Endothelial cell of umbilical vein (primary cell): ENCODE data around the gene HTT-AS. TPM values are rescaled to one million over a fixed set of nuclear protein-coding genes. Genes with fewer than 3 reads are reported as not detected.

Experiments
- BruUV-seq: library from RNA; stranded (reverse); fragments of 400-500 nt; replicated peaks from 2 replicates; lab custom pipeline; 2021; lab: Mats Ljungman, UMichigan
- CTCF ChIA-PET: fragments of 300-600, 350-600 bp; sonication (Branson Sonifier 250); formaldehyde crosslinking; loops from one replicate; lab custom pipeline; 2021; ENCODE audit warnings: antibody characterized with exemption, inconsistent platforms; lab: Charles Lee
- POLR2A ChIA-PET: fragments of 300-600, 350-600 bp; sonication (Branson Sonifier 250); formaldehyde crosslinking; loops from one replicate; lab custom pipeline; 2021; ENCODE audit warnings: antibody characterized with exemption, inconsistent platforms; lab: Charles Lee
- DNase-seq: peaks from one replicate; pipeline ENCODE4 v3.0.0-alpha.2; 2011; ENCODE audit warnings: low read depth, low spot score
- FAIRE-seq: peaks from 2 replicates; lab custom pipeline; 2011; peaks lifted over from hg19 to GRCh38; lab: Jason Lieb, UNC
- H2AFZ ChIP-seq: 2 replicates; pipeline ENCODE4 v1.6.0; 2012; ENCODE audit warnings: low read depth, low read length, control low read depth, inconsistent platforms
- H3K27ac ChIP-seq: 2 replicates; pipeline ENCODE4 v1.5.1; 2011; ENCODE audit warnings: low read depth, mild to moderate bottlenecking, control low read depth, low read length, moderate library complexity; ENCODE audit not compliant: insufficient read depth
- H3K27me3 ChIP-seq, 2 experiments: 2 replicates each; pipeline versions ENCODE4 v1.6.0 to v1.6.1; 2011; ENCODE audit warnings: low read length in 2 of 2, mixed read lengths in 1 of 2; ENCODE audit not compliant: control insufficient read depth in 2 of 2, insufficient read depth in 2 of 2
- H3K36me3 ChIP-seq, 2 experiments: 2 replicates in 1 of 2; 3 replicates in 1 of 2; pipeline ENCODE4 v1.5.1; 2011; ENCODE audit warnings: low read length in 2 of 2, mild to moderate bottlenecking in 1 of 2, moderate library complexity in 1 of 2; ENCODE audit not compliant: control insufficient read depth in 2 of 2, insufficient read depth in 2 of 2; ENCODE audit errors: extremely low read depth in 1 of 2
- H3K4me1 ChIP-seq: 3 replicates; pipeline ENCODE4 v1.5.1; 2011; ENCODE audit warnings: mild to moderate bottlenecking, low read length; ENCODE audit not compliant: control insufficient read depth, insufficient read depth; ENCODE audit errors: extremely low read depth
- H3K4me2 ChIP-seq: 2 replicates; pipeline ENCODE4 v1.6.1; 2011; ENCODE audit warnings: low read length, control low read depth, mixed read lengths; ENCODE audit not compliant: insufficient read depth
- H3K4me3 ChIP-seq, 3 experiments: fragments of 200-600 bp in 1 of 3; sonication (generic), shearing (Covaris generic) in 1 of 3; replicated peaks in 1 of 3; 2 replicates each; pipeline ENCODE4 v1.5.1; 2011 to 2016; ENCODE audit warnings: control low read depth in 3 of 3, low read length in 3 of 3, mild to moderate bottlenecking in 2 of 3, inconsistent platforms in 1 of 3, low read depth in 1 of 3, moderate library complexity in 1 of 3; ENCODE audit not compliant: insufficient read depth in 1 of 3
- H3K79me2 ChIP-seq: 2 replicates; pipeline ENCODE4 v1.6.0; 2012; ENCODE audit warnings: low read length, inconsistent platforms; ENCODE audit not compliant: control insufficient read depth, insufficient read depth
- H3K9ac ChIP-seq: replicated peaks from 2 replicates; pipeline ENCODE3; 2011; ENCODE audit warnings: low read length, control low read depth; ENCODE audit not compliant: insufficient read depth; ENCODE audit errors: extremely low read depth
- H3K9me1 ChIP-seq: replicated peaks from 3 replicates; pipeline ENCODE4 v1.6.0; 2011; ENCODE audit warnings: mild to moderate bottlenecking, low read length; ENCODE audit not compliant: control insufficient read depth, insufficient read depth; ENCODE audit errors: extremely low read depth
- H3K9me3 ChIP-seq: replicated peaks from 2 replicates; pipeline ENCODE4 v1.5.1; 2012; ENCODE audit warnings: low read length, inconsistent platforms; ENCODE audit not compliant: control insufficient read depth, insufficient read depth
- H4K20me1 ChIP-seq: replicated peaks from 2 replicates; pipeline ENCODE3; 2011; ENCODE audit warnings: mild to moderate bottlenecking, low read length; ENCODE audit not compliant: control insufficient read depth, insufficient read depth; ENCODE audit errors: extremely low read depth
- EZH2 ChIP-seq: IDR thresholded peaks from 2 replicates; pipeline ENCODE4 v1.6.1; 2012; ENCODE audit warnings: borderline replicate concordance, low read depth, mild to moderate bottlenecking, moderate library complexity, low read length, inconsistent platforms; ENCODE audit not compliant: severe bottlenecking
- FOS ChIP-seq: IDR thresholded peaks from 2 replicates; pipeline ENCODE4 v1.6.1; 2011; ENCODE audit warnings: mild to moderate bottlenecking, low read length, moderate library complexity, borderline replicate concordance; ENCODE audit not compliant: insufficient read depth
- GATA2 ChIP-seq: IDR thresholded peaks from 2 replicates; pipeline ENCODE4 v1.7.0; 2011; ENCODE audit warnings: low read depth, mild to moderate bottlenecking, moderate library complexity, mixed read lengths, low read length; ENCODE audit not compliant: insufficient read length, insufficient read depth
- JUN ChIP-seq: IDR thresholded peaks from 2 replicates; pipeline ENCODE4 v1.6.1; 2011; ENCODE audit warnings: borderline replicate concordance, low read depth; ENCODE audit not compliant: insufficient read length, insufficient read depth
- MYC ChIP-seq: IDR thresholded peaks from one replicate; pipeline ENCODE4 v1.6.1; 2011; ENCODE audit warnings: mild to moderate bottlenecking, low read depth, low read length
- POLR2A ChIP-seq: IDR thresholded peaks from 2 replicates; pipeline ENCODE4 v1.6.1; 2012; ENCODE audit warnings: low read depth, mild to moderate bottlenecking, control low read depth, low read length
- POLR2AphosphoS5 ChIP-seq: IDR thresholded peaks from 2 replicates; pipeline ENCODE4 v1.6.1; 2012; ENCODE audit warnings: low read depth, mild to moderate bottlenecking, control low read depth, low read length, moderate library complexity; ENCODE audit not compliant: insufficient read depth
- dilution Hi-C: fragments of 300-500 bp; cut with MboI; formaldehyde crosslinking; loops from one replicate; pipeline ENCODE4 v1.15.0; 2019; ENCODE audit warnings: low sequenced_read_pairs; ENCODE audit not compliant: extremely low pct_ligation_motif_present
- intact Hi-C: fragments of 100-400 bp; cut with micrococcal nuclease; formaldehyde crosslinking; loops from one replicate; pipeline ENCODE4 v1.10.0; 2022
- polyA plus RNA-seq, 4 experiments: library from polyadenylated mRNA; depleted of rRNA in 3 of 4; stranded (reverse) in 3 of 4; unstranded in 1 of 4; fragments of >200 nt; gene quantifications; 2 replicates each; pipeline versions ENCODE4 v1.2.1 to v1.2.3, GENCODE V29; 2011 to 2012; ENCODE audit warnings: missing spikeins in 1 of 4
- total RNA-seq: library from RNA; stranded (reverse); gene quantifications from 2 replicates; pipeline ENCODE4 v1.2.3, GENCODE V29; 2021
- TF ChIP-seq, protein P1 (sequence below): IDR thresholded peaks from 2 replicates; pipeline ENCODE4 v1.6.1; 2011; ENCODE audit not compliant: insufficient read depth, insufficient read length
- TF ChIP-seq, protein P2 (sequence below), 2 donors: IDR thresholded peaks; 1 replicate in 1 of 2; 2 replicates in 1 of 2; pipeline ENCODE4 v1.5.1; 2011; ENCODE audit warnings: low read length in 2 of 2, mild to moderate bottlenecking in 2 of 2, moderate library complexity in 2 of 2, control low read depth in 1 of 2, inconsistent platforms in 1 of 2, low read depth in 1 of 2; ENCODE audit not compliant: insufficient read depth in 1 of 2; ENCODE audit errors: extremely low read depth in 1 of 2

Gene HTT-AS
- total and polyA plus RNA-seq, 2 donors (not counting 3 experiments of a cell fraction or from before 2014, with no cell fraction given) = not detected

DNA sequence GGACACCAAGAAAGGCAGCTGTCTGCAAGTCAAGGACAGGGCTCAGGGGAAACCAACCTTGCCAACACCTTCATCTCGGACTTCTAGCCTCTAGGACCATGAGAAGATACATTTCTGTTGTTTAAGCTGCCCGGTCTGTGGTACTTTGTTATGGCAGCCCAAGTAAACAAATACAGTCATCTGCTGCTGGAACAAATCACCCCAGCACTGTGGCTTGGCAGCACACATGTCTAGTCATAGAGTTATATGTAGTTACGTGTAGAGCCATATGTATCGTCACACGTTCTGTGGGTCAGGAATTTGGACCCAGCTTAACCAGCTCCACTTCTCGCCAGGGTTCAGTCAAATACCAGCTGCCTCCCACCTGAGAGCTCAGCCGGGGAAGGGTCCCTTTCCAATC, 2.5 kb downstream of the HTT-AS start:
- H3K4me2 ChIP-seq = no peak overlapping the region
- no peak for TF ChIP-seq FOS
- POLR2A ChIA-PET = no interaction called here
- dilution Hi-C loops (no loop called here), intact Hi-C loops (loop anchor here (5.0 kb wide), 1 partner anchor 220 kb away; the partner anchor contains the start of gene RGS12)
- H3K27ac ChIP-seq = no peak overlapping the region
- no peaks in the 10 kb centered on the region for H3K36me3 ChIP-seq
- DNase-seq (no peak), FAIRE-seq (no peak)
- H3K9me3 ChIP-seq = no peaks in the 10 kb centered on the region
- H3K4me3 ChIP-seq = no peak overlapping the region
- H3K9ac ChIP-seq = no peak overlapping the region
- H3K9me1 ChIP-seq = no peaks in the 10 kb centered on the region
- H3K4me1 ChIP-seq = peaks cover 13% of the 10 kb centered on the region
- no TSS peak for BruUV-seq
- CTCF ChIA-PET = interaction anchor here (1.4 kb wide), 1 partner anchor 19 kb away, joined by 4 read pairs; no protein-coding TSS in a partner anchor
- H3K79me2 ChIP-seq = peaks cover 13% of the 10 kb centered on the region
- no peak overlapping the region for H2AFZ ChIP-seq
- H4K20me1 ChIP-seq = peaks cover 5% of the 10 kb centered on the region
- no peaks in the 10 kb centered on the region for H3K27me3 ChIP-seq

DNA sequence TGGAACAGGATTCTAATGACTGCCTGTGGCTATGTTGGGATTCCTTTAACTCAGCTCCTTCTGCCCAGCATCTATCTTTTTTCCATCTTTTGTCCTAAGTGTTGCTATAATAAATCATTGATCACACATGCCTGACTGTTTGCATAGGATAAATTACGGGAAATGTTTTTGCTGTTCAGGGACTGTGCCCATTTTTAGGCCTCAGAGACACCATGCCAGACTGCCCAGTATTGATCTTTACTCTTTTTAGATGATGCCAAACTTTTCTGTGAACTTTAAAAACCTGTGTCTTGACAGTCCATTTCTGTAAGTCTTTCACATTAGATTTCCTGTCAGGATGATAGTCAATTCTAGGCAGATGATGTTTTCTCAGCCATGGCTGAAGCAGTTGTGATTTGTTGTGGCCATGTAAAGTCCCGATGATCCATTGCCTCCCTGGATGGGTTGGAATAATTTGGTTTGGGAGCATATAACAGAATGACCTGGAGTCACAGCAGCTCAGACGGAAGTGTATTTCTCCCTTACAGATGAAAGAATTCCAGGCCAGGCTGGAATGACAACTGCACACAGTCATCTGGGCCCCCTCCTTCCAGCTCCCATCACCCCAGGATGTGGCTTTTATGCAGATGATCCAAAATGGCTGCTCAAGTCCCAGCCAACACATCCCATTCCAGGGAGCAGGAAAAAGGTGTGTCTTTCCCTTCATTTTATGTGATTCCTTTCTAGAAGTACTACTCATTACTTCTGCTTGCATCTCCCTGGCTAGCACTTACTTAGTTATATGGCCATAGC, 3.4 kb downstream of the HTT-AS start:
- CTCF ChIA-PET = no interaction called here
- DNase-seq = no peak
- POLR2A ChIA-PET = no interaction called here

More for the DNA sequence above, 3.4 kb downstream of the HTT-AS start:
- dilution Hi-C loops (no loop called here), intact Hi-C loops (loop anchor here (5.0 kb wide), 1 partner anchor 221 kb away; the partner anchor contains the start of gene RGS12)
- TF ChIP-seq POLR2A (no peak), MYC (no peak), JUN (no peak), EZH2 (no peak), POLR2AphosphoS5 (no peak), FOS (no peak), GATA2 (no peak)
- TF ChIP-seq, protein P1, sequence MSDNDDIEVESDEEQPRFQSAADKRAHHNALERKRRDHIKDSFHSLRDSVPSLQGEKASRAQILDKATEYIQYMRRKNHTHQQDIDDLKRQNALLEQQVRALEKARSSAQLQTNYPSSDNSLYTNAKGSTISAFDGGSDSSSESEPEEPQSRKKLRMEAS = no peak
- TF ChIP-seq, protein P2, sequence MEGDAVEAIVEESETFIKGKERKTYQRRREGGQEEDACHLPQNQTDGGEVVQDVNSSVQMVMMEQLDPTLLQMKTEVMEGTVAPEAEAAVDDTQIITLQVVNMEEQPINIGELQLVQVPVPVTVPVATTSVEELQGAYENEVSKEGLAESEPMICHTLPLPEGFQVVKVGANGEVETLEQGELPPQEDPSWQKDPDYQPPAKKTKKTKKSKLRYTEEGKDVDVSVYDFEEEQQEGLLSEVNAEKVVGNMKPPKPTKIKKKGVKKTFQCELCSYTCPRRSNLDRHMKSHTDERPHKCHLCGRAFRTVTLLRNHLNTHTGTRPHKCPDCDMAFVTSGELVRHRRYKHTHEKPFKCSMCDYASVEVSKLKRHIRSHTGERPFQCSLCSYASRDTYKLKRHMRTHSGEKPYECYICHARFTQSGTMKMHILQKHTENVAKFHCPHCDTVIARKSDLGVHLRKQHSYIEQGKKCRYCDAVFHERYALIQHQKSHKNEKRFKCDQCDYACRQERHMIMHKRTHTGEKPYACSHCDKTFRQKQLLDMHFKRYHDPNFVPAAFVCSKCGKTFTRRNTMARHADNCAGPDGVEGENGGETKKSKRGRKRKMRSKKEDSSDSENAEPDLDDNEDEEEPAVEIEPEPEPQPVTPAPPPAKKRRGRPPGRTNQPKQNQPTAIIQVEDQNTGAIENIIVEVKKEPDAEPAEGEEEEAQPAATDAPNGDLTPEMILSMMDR (IDR thresholded peaks at IDR 0.05; ENCODE audit: extremely low read depth in 1 of 2, insufficient read depth in 1 of 2, low read depth in 1 of 2, low read length in 2 of 2) = no peak
- Histone ChIP-seq H3K27ac (no peak overlapping the region), H3K79me2 (peaks cover 4% of the 10 kb centered on the region), H4K20me1 (peaks cover 2% of the 10 kb centered on the region), H3K9me3 (no peaks in the 10 kb centered on the region), H3K9me1 (no peaks in the 10 kb centered on the region), H3K4me2 (no peak overlapping the region), H2AFZ (no peak overlapping the region), H3K4me3 (no peak overlapping the region), H3K4me1 (peaks cover 6% of the 10 kb centered on the region), H3K9ac (no peak overlapping the region), H3K36me3 (no peaks in the 10 kb centered on the region), H3K27me3 (no peaks in the 10 kb centered on the region)
- BruUV-seq = no TSS peak
- FAIRE-seq = no peak
